GM10266 (cell line): ENCODE measurements around the gene SARS2.

Experiments
- DNase-seq: peaks from one replicate; pipeline ENCODE4 v3.0.0; 2012; ENCODE audit errors: extremely low spot score
- CTCF ChIP-seq: IDR thresholded peaks from 2 replicates; pipeline ENCODE4 v1.5.1; 2012; ENCODE audit warnings: mild to moderate bottlenecking, low read depth; ENCODE audit not compliant: control insufficient read depth, insufficient read depth; ENCODE audit errors: missing control alignments

SARS2 gene

GRCh38 chr19:38869160-38869835, 61.3 kb downstream of the SARS2 start:
- no peak for DNase-seq
- TF ChIP-seq CTCF: no peak

- TF ChIP-seq CTCF: no peak
Observed at GRCh38 chr19:38868551-38868950, 62.0 kb downstream of the SARS2 start.

GRCh38 chr19:38867171-38867780, 63.3 kb downstream of the SARS2 start:
- no peak for DNase-seq
- TF ChIP-seq CTCF: no peak

More at GRCh38 chr19:38868551-38868950, 62.0 kb downstream of the SARS2 start:
- no peak for DNase-seq
